Omental fat pad (tissue), 4 donors: ENCODE data around the gene HIPK2. TPM values are rescaled to one million over a fixed set of nuclear protein-coding genes. Genes with fewer than 3 reads are reported as not detected.

Experiments used
- ATAC-seq: fragments of 150-250 bp; one replicate; pipeline ENCODE4 v1.9.1; 2016; ENCODE audit warnings: mild to moderate bottlenecking, moderate library complexity; ENCODE audit not compliant: low FRiP score
- DNase-seq: peaks from one replicate; pipeline ENCODE4 v3.0.0-alpha.2; 2019; ENCODE audit warnings: low spot score
- total RNA-seq, 4 donors: library from RNA; depleted of rRNA; stranded (reverse); fragments of >200 nt; gene quantifications; one replicate each; pipeline ENCODE4 v1.1.0, GENCODE V29; 2016
- TF ChIP-seq, protein P1 (sequence below), 3 donors: fragments of 450-650 bp; IDR thresholded peaks; one replicate each; pipeline ENCODE4 v1.5.1; 2016 to 2017; ENCODE audit warnings: antibody characterized with exemption in 3 of 3, mild to moderate bottlenecking in 3 of 3, moderate library complexity in 2 of 3

The HIPK2 gene
- total RNA-seq, 4 donors from 2014 or later, result 39.6 to 90.3 (median 70.0) TPM

DNA sequence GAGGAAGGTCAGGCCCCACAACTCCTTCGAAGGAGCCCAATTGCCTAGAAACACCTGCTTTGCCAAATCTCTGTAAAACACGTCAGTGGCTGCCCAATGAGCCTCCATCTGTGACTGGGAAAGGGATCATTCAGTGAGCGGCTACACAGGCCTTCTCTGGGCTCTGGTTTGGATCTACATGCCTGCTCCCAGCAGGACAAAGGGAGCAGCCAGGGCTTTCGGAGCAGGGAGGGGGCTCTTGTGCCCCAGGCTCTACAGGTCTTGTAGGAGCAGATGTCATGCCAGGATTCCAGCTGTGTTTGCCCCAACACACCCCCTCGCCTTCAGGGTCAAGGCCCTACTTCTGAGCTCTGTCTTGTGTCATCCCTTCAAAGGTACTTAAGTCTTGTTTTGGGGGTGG is 180.8 kb downstream of the HIPK2 start:
- no peak for DNase-seq
- TF ChIP-seq, protein P1, sequence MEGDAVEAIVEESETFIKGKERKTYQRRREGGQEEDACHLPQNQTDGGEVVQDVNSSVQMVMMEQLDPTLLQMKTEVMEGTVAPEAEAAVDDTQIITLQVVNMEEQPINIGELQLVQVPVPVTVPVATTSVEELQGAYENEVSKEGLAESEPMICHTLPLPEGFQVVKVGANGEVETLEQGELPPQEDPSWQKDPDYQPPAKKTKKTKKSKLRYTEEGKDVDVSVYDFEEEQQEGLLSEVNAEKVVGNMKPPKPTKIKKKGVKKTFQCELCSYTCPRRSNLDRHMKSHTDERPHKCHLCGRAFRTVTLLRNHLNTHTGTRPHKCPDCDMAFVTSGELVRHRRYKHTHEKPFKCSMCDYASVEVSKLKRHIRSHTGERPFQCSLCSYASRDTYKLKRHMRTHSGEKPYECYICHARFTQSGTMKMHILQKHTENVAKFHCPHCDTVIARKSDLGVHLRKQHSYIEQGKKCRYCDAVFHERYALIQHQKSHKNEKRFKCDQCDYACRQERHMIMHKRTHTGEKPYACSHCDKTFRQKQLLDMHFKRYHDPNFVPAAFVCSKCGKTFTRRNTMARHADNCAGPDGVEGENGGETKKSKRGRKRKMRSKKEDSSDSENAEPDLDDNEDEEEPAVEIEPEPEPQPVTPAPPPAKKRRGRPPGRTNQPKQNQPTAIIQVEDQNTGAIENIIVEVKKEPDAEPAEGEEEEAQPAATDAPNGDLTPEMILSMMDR (IDR thresholded peaks at IDR 0.05), result no peak
- no peak for ATAC-seq

DNA sequence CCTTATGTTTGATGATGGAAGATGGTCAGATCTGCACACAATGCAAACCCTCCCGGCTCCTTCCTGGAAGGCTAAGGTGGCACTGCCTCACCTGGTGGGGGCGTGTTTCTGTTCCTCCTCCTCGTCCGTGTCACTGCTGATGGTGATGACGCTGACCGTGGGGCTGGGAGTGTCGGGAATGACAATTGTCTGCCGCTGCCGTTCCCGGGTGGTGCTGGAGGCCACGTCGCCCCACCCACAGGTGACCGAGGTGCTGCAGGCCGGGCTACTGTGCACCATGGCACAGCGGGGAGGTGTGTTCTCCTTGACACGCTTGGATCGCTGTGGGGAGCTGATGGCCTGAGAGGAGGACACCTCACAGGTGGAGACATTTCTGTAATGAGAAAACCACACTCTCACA is 181.2 kb downstream of the HIPK2 start:
- no peak for DNase-seq
- TF ChIP-seq, protein P1 (IDR thresholded peaks at IDR 0.05), result no peak
- no peak for ATAC-seq

DNA sequence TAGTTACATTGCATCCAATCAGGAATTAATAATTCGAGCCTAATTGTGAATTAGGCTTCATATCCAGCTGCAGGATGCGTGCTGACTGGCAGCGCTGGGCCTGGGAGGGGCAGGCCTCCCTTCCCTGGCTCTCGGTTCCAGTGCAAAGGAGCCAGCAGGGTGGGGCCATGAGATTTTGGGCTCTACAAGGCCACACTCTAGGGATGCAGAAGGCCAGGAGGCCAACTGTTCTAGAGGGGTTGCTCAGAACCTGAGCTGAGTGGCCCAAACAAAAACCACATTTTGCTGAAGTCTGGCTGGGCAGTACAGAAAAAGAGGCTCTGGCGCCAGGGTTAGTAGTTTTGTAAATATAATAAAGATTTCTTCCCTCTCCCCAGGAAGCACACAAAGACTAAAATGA is 182.0 kb downstream of the HIPK2 start:
- ATAC-seq, result no peak
- no peak for DNase-seq

DNA sequence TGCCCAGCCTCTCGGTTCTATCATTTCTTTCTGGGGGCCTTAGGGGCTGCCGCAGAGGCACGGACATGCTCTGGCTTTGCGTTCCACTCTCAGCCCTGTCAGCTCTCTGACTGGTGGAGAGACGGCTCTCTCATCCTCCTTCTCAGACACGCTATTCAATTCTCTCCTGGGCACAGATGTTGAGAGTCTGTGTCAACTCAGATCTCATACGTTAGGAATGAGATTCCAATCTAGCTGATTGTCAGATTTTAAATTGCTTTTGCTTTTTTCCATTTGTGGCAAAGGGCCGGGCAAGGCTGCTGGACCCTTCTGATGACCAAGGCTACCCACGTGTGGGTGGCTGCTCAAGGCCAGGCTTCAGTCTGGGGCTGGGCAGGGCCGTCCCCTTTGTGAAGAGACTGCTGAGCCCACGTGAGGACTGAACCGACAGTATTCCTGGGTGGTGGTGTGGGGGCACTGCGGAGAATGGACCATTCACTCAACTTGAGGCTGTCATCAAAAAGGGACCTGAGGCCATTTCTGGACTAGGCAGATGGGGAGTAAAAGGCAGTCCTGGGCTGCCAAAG is 182.8 kb downstream of the HIPK2 start:
- TF ChIP-seq, protein P1 (IDR thresholded peaks at IDR 0.05), result no peak
- DNase-seq, result no peak
- peak; percentile 45 for ATAC-seq

More for the DNA sequence above, 182.0 kb downstream of the HIPK2 start:
- TF ChIP-seq, protein P1 (IDR thresholded peaks at IDR 0.05), result no peak

DNA sequence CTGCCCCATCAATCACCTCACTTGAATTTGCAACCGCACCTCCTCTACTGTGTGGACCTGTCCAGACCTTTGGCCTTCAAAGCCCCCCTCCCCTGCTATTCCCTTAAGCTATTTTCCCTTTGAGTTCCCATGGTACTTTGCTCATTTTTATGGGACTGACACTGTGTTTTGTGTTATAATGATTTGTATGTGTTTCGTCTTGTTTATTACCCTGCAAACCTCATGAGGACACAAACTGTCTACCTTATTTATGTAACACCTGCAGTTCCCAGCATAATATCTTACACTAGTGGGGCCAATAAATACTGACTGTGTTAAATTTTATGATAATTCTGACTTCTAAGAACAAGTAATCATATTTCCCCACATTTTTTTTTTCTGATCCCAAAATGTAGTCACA is 183.7 kb downstream of the HIPK2 start:
- no peak for DNase-seq
- no peak for ATAC-seq
- TF ChIP-seq, protein P1 (IDR thresholded peaks at IDR 0.05), result no peak

DNA sequence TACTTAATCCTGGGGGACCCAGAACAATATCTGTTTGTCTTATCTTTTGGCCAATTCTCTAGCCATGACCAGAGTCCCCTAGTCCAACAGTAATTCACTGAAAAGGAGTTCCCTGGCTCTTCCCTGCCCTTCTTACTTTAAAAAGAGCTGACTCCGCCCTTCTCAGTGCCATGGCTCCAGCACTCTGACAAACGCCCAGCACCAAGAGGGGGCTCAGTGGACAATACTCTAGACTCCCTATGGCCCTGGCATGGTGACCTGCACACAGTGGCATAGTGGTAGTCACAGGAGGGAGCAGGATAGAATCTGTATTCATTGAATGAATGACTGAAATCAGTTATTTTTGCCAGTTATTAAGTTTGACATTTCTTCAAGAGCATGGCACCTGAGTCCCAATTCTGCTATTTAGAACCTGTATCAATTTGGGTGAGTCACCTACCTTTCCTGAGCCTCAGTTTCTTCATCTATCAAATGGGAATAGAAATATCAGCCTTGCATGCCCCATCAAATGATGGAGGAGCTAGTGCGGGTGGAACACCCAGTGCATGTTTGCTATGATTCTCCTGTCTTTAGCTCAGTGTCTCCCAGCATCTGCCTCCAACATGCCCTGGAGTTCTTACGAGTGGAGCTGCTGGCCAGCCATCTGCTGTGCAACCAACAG is 184.9 kb downstream of the HIPK2 start:
- DNase-seq, result no peak
- ATAC-seq, result no peak
- TF ChIP-seq, protein P1 (IDR thresholded peaks at IDR 0.05), result no peak
